ENCODE results near the gene CENPS.
"Not testable (repeated sequence)": the region's sequence is repeated elsewhere in the genome, so short reads cannot be mapped to it uniquely, and the experiment has no call there.

Gene CENPS

GRCh38 chr1:10473145-10473765 is 43.0 kb downstream of the CENPS start:
- Histone ChIP-seq H3K36me3 (ENCODE audit: control insufficient read depth, insufficient read depth, low read length) (peaks cover 17% of the 10 kb centered on the region), H3K9ac (ENCODE audit: low read depth, low read length) (no peak overlapping the region), H3K27me3 (ENCODE audit: control insufficient read depth, insufficient read depth, low read length) (no peaks in the 10 kb centered on the region), H3K4me3 (ENCODE audit: low read depth, low read length) (0 out of 2 replicates have a peak overlapping the region, but pooled peaks have one; percentile 89), H3K27ac (ENCODE audit: low read depth, low read length) (no peak overlapping the region), H3K9me3 (ENCODE audit: control insufficient read depth, insufficient read depth, low read length) (no peaks in the 10 kb centered on the region), H3K4me1 (ENCODE audit: control insufficient read depth, insufficient read depth, low read length) (peaks cover 13% of the 10 kb centered on the region; the same call in 1 of the 2 replicates)

- peaks cover 13% of the 10 kb centered on the region; the same call in 1 of the 2 replicates for H3K4me1 ChIP-seq (ENCODE audit: control insufficient read depth, insufficient read depth, low read length)
- not testable (repeated sequence) for H3K27ac ChIP-seq (ENCODE audit: low read depth, low read length)
Measured at GRCh38 chr1:10474309-10474612, 44.0 kb downstream of the CENPS start.

GRCh38 chr1:10474613-10475507 is 44.6 kb downstream of the CENPS start, which contains the start of gene PEX14:
Gene PEX14 (plus strand): TSS chr1:10474950. CDS start chr1:10474967, 17 bp downstream.
- Histone ChIP-seq H3K36me3 (ENCODE audit: control insufficient read depth, insufficient read depth, low read length) (peaks cover 4% of the 10 kb centered on the region), H3K27me3 (ENCODE audit: control insufficient read depth, insufficient read depth, low read length) (no peaks in the 10 kb centered on the region), H3K27ac (ENCODE audit: low read depth, low read length) (peak within 1 kb of the TSS; percentile 79), H3K9ac (ENCODE audit: low read depth, low read length) (peak within 1 kb of the TSS; percentile 73), H3K9me3 (ENCODE audit: control insufficient read depth, insufficient read depth, low read length) (no peaks in the 10 kb centered on the region), H3K4me3 (ENCODE audit: low read depth, low read length) (peak within 1 kb of the TSS; percentile 93), H3K4me1 (ENCODE audit: control insufficient read depth, insufficient read depth, low read length) (peaks cover 13% of the 10 kb centered on the region; the same call in 1 of the 2 replicates)

More at GRCh38 chr1:10474309-10474612, 44.0 kb downstream of the CENPS start:
- H3K4me3 ChIP-seq (ENCODE audit: low read depth, low read length) = peak overlapping the region; percentile 93
- H3K9ac ChIP-seq (ENCODE audit: low read depth, low read length); H3K9me3 ChIP-seq (ENCODE audit: control insufficient read depth, insufficient read depth, low read length); H3K27me3 ChIP-seq (ENCODE audit: control insufficient read depth, insufficient read depth, low read length); H3K36me3 ChIP-seq (ENCODE audit: control insufficient read depth, insufficient read depth, low read length): not testable (repeated sequence)

DNA sequence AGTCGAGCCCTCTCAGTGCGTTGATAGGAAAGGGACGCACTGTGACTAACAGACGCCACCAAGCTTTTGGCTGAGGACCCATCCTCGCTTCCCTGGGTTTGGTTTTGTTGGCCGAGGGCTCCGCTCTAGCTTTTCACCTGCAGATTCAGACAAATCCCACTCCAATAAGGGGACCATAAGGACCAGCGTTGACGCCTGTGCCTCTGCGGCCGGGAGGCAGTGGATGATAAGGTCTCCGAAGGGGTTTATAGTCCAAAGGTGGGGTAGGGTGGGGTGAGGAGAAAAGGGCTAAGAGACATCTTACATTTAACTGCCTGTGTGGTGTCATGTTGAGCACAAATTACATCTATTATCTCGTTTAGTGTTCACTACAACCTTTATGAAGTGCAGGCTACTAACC is 45.3 kb downstream of the CENPS start:
- Histone ChIP-seq H3K27me3 (ENCODE audit: control insufficient read depth, insufficient read depth, low read length) (no peaks in the 10 kb centered on the region), H3K27ac (ENCODE audit: low read depth, low read length) (peak overlapping the region; percentile 79), H3K9ac (ENCODE audit: low read depth, low read length) (peak overlapping the region; percentile 73), H3K36me3 (ENCODE audit: control insufficient read depth, insufficient read depth, low read length) (no peaks in the 10 kb centered on the region; the same call in 1 of the 2 replicates), H3K4me3 (ENCODE audit: low read depth, low read length) (peak overlapping the region; percentile 93), H3K4me1 (ENCODE audit: control insufficient read depth, insufficient read depth, low read length) (peaks cover 13% of the 10 kb centered on the region; the same call in 1 of the 2 replicates), H3K9me3 (ENCODE audit: control insufficient read depth, insufficient read depth, low read length) (no peaks in the 10 kb centered on the region)

GRCh38 chr1:10479296-10479695 is 49.1 kb downstream of the CENPS start:
- Histone ChIP-seq H3K4me3 (ENCODE audit: low read depth, low read length) (no peak overlapping the region), H3K27me3 (ENCODE audit: control insufficient read depth, insufficient read depth, low read length) (no peaks in the 10 kb centered on the region), H3K4me1 (ENCODE audit: control insufficient read depth, insufficient read depth, low read length) (peaks cover 6% of the 10 kb centered on the region; the same call in 1 of the 2 replicates), H3K9me3 (ENCODE audit: control insufficient read depth, insufficient read depth, low read length) (no peaks in the 10 kb centered on the region), H3K27ac (ENCODE audit: low read depth, low read length) (no peak overlapping the region), H3K9ac (ENCODE audit: low read depth, low read length) (no peak overlapping the region), H3K36me3 (ENCODE audit: control insufficient read depth, insufficient read depth, low read length) (no peaks in the 10 kb centered on the region; the same call in 1 of the 2 replicates)

DNA sequence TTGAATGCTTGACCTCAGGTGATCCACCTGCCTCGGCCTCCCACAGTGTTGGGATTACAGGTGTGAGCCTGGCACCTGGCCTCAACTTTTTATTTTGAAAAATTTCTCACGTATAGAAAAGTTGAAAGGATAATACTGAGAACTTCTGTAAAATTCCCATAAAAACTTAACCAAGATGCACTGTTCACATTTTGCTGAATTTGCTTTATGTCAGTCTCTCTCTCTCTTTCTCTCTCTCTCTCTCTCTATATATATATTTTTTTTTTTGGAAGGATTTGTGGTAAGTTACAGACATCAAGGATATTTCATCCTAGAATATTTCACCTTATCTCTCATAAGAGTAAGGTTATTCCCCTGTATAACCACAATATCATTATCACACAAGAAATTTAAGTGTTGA is 50.4 kb downstream of the CENPS start:
- H3K27me3 ChIP-seq (ENCODE audit: control insufficient read depth, insufficient read depth, low read length) = no peaks in the 10 kb centered on the region
- H3K9me3 ChIP-seq (ENCODE audit: control insufficient read depth, insufficient read depth, low read length) = no peaks in the 10 kb centered on the region
- H3K4me3 ChIP-seq (ENCODE audit: low read depth, low read length) = no peak overlapping the region
- H3K9ac ChIP-seq (ENCODE audit: low read depth, low read length) = no peak overlapping the region
- H3K27ac ChIP-seq (ENCODE audit: low read depth, low read length) = no peak overlapping the region
- peaks cover 6% of the 10 kb centered on the region; the same call in 1 of the 2 replicates for H3K4me1 ChIP-seq (ENCODE audit: control insufficient read depth, insufficient read depth, low read length)
- no peaks in the 10 kb centered on the region; the same call in 1 of the 2 replicates for H3K36me3 ChIP-seq (ENCODE audit: control insufficient read depth, insufficient read depth, low read length)

DNA sequence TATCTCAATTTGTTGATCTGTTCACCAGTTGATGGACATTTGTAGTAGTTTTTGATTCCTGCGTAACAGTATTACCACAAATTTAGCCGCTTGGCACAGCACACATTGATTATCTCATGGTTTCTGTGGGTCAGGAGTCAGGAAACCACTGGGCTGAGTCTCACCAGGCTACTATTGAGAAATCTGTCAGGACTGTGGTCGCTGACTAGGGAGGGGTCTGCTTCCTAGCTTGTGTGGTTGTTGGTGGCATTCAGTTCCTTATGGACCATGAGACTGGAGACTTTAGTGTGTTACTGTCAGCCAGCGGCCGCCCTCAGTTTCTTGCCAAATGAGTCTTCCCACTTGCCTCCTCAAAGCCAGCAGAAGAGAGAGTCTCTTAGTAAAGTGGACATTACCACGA is 54.3 kb downstream of the CENPS start:
- Histone ChIP-seq H3K4me1 (ENCODE audit: control insufficient read depth, insufficient read depth, low read length) (no peaks in the 10 kb centered on the region), H3K27ac (ENCODE audit: low read depth, low read length) (no peak overlapping the region), H3K27me3 (ENCODE audit: control insufficient read depth, insufficient read depth, low read length) (no peaks in the 10 kb centered on the region), H3K9ac (ENCODE audit: low read depth, low read length) (no peak overlapping the region), H3K9me3 (ENCODE audit: control insufficient read depth, insufficient read depth, low read length) (no peaks in the 10 kb centered on the region), H3K36me3 (ENCODE audit: control insufficient read depth, insufficient read depth, low read length) (no peaks in the 10 kb centered on the region; the same call in 1 of the 2 replicates), H3K4me3 (ENCODE audit: low read depth, low read length) (no peak overlapping the region)

GRCh38 chr1:10489291-10490055 is 59.2 kb downstream of the CENPS start:
- no peak overlapping the region for H3K9ac ChIP-seq (ENCODE audit: low read depth, low read length)
- H3K36me3 ChIP-seq (ENCODE audit: control insufficient read depth, insufficient read depth, low read length) = no peaks in the 10 kb centered on the region
- H3K9me3 ChIP-seq (ENCODE audit: control insufficient read depth, insufficient read depth, low read length) = no peaks in the 10 kb centered on the region
- H3K4me3 ChIP-seq (ENCODE audit: low read depth, low read length) = no peak overlapping the region
- no peaks in the 10 kb centered on the region for H3K27me3 ChIP-seq (ENCODE audit: control insufficient read depth, insufficient read depth, low read length)
- peak overlapping the region; percentile 81 for H3K27ac ChIP-seq (ENCODE audit: low read depth, low read length)
- peaks cover 9% of the 10 kb centered on the region; the same call in 1 of the 2 replicates for H3K4me1 ChIP-seq (ENCODE audit: control insufficient read depth, insufficient read depth, low read length)

DNA sequence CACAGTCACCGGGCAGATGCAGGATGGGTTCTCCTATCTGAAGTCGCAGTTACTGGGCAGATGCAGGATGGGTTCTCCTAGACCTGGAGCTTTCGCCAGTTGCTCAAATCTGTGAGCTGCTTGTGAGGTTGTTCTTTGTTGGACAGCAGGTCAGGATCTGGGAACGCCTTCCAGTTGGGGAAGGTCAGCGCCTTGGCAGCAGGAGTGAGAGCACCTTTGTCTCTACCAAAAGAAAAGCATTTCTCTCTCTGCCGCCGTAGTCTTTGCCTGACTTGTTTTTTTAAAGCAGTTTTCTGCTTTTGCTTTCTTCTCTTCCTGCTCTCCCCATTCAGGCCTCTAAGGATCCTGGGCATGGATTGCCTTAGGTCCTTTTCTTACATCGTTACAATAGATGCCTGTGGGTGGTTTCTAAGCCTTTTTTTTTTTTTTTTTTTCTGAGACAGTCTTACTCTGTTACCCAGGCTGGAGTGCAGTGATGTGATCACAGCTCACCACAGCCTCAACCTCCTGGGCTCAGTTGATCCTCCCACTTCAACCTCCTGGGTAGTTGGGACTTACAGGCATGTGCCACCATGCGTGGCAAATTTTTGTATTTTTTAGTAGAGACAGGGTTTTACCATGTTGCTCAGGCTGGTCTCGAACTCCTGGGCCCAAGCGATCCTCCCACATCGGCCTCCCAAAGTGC is 60.2 kb downstream of the CENPS start:
- Histone ChIP-seq H3K27ac (ENCODE audit: low read depth, low read length) (peak overlapping the region; percentile 81), H3K36me3 (ENCODE audit: control insufficient read depth, insufficient read depth, low read length) (no peaks in the 10 kb centered on the region), H3K4me3 (ENCODE audit: low read depth, low read length) (no peak overlapping the region), H3K4me1 (ENCODE audit: control insufficient read depth, insufficient read depth, low read length) (peaks cover 13% of the 10 kb centered on the region), H3K27me3 (ENCODE audit: control insufficient read depth, insufficient read depth, low read length) (no peaks in the 10 kb centered on the region), H3K9ac (ENCODE audit: low read depth, low read length) (no peak overlapping the region), H3K9me3 (ENCODE audit: control insufficient read depth, insufficient read depth, low read length) (no peaks in the 10 kb centered on the region)

All from HUES48 (cell line).